Measurements from ENCODE around the gene GPBAR1. TPM values are rescaled to one million over a fixed set of nuclear protein-coding genes. Genes with fewer than 3 reads are reported as not detected.

The GPBAR1 gene
- total and polyA plus RNA-seq, 2 donors (not counting 1 experiment from before 2014, with no cell fraction given) = 0.66 to 0.81 TPM

DNA sequence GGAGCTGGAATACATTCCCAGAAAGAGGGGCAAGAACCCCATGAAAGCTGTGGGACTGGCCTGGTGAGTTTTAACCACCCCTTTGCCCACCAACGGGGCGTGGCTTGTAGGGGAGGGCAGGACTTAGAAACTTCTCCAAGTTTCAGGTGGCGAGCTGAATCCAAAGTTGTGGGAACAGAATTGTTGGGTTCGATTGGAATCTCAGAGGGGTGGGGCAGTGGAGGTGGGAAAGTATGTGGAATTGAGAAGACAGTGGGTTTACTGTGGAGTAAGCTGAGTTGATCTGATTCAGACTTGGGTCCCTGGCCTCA is 10.6 kb downstream of the GPBAR1 start:
- H3K4me2 ChIP-seq (replicated peaks; ENCODE audit: low read depth, low read length, poor library complexity, severe bottlenecking) = peak overlapping the region; percentile 91
- Mint-ChIP-seq H3K4me3 (peak overlapping the region; percentile 84), H3K27ac (peak overlapping the region; percentile 86), H3K9me3 (ENCODE audit: insufficient read depth) (no peaks in the 10 kb centered on the region), H3K27me3 (no peaks in the 10 kb centered on the region), H3K4me1 (peaks cover 60% of the 10 kb centered on the region)
- H3K36me3 ChIP-seq (replicated peaks in 1 of 2; ENCODE audit: control extremely low read depth in 1 of 2, control insufficient read depth in 1 of 2, extremely low read depth in 1 of 2, insufficient read depth in 2 of 2, low read length in 1 of 2) = peaks cover 3 to 47% of the 10 kb centered on the region in 2 experiments
- peak overlapping the region; percentile 87 for H3K9ac ChIP-seq (ENCODE audit: low read length)
- no peak overlapping the region for H2AFZ ChIP-seq (ENCODE audit: insufficient read depth, low read depth, low read length, poor library complexity, severe bottlenecking)
- 76% methylated on average over 4 of the region's 4 CpGs for WGBS (ENCODE audit: insufficient coverage)
- H3K79me2 ChIP-seq (ENCODE audit: control insufficient read depth, insufficient read depth, low read length) = peaks cover 39% of the 10 kb centered on the region
- intact Hi-C loops (cut with micrococcal nuclease) = loop anchor here (5.0 kb wide), 2 partner anchors 1226 to 1326 kb away; partner anchors contain the start of genes GMPPA and STK11IP
- TF ChIP-seq, protein P1, sequence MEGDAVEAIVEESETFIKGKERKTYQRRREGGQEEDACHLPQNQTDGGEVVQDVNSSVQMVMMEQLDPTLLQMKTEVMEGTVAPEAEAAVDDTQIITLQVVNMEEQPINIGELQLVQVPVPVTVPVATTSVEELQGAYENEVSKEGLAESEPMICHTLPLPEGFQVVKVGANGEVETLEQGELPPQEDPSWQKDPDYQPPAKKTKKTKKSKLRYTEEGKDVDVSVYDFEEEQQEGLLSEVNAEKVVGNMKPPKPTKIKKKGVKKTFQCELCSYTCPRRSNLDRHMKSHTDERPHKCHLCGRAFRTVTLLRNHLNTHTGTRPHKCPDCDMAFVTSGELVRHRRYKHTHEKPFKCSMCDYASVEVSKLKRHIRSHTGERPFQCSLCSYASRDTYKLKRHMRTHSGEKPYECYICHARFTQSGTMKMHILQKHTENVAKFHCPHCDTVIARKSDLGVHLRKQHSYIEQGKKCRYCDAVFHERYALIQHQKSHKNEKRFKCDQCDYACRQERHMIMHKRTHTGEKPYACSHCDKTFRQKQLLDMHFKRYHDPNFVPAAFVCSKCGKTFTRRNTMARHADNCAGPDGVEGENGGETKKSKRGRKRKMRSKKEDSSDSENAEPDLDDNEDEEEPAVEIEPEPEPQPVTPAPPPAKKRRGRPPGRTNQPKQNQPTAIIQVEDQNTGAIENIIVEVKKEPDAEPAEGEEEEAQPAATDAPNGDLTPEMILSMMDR (IDR thresholded peaks at IDR 0.05) = no peak
- TF ChIP-seq EZH2 (IDR thresholded peaks at IDR 0.05; ENCODE audit: borderline replicate concordance, insufficient read depth, low read depth, low read length, poor library complexity, severe bottlenecking) = no peak
- CTCF ChIA-PET = interaction anchor here (0.9 to 8.0 kb wide), 14 partner anchors 10 to 245 kb away, joined by 3 to 331 read pairs (median 12); partner anchors contain the start of genes ARPC2, CATIP, CTDSP1 and GPBAR1
- H4K20me1 ChIP-seq (ENCODE audit: control insufficient read depth, insufficient read depth, low read length, poor library complexity, severe bottlenecking) = peaks cover 22% of the 10 kb centered on the region
- peaks cover 36 to 53% of the 10 kb centered on the region in 2 donors for H3K4me1 ChIP-seq (ENCODE audit: control insufficient read depth in 2 of 2, insufficient read depth in 2 of 2, low read length in 2 of 2)
- DNase-seq = no peak
- H3K9me3 ChIP-seq (ENCODE audit: control extremely low read depth in 1 of 3, control insufficient read depth in 2 of 3, insufficient read depth in 1 of 3, low read length in 2 of 3) = no peaks in the 10 kb centered on the region
- peak overlapping the region in 1 of 2 donors; percentile 18 for H3K27ac ChIP-seq (ENCODE audit: low read length in 2 of 2)
- POLR2A ChIA-PET = interaction anchor here (0.6 to 3.7 kb wide), 8 partner anchors 15 to 125 kb away, joined by 3 to 32 read pairs (median 10); partner anchors contain the start of genes CATIP and TMBIM1
- peak overlapping the region in 2 of 5 experiments; percentile 81 to 92 for H3K4me3 ChIP-seq (ENCODE audit: control extremely low read depth in 1 of 5, extremely low read depth in 1 of 5, insufficient read depth in 1 of 5, low read depth in 2 of 5, low read length in 4 of 5)
- no peaks in the 10 kb centered on the region for H3K27me3 ChIP-seq (replicated peaks in 1 of 4; ENCODE audit: control extremely low read depth in 1 of 4, control insufficient read depth in 3 of 4, insufficient read depth in 4 of 4, low read length in 3 of 4)
- no peak for ATAC-seq (ENCODE audit: low read depth)

DNA sequence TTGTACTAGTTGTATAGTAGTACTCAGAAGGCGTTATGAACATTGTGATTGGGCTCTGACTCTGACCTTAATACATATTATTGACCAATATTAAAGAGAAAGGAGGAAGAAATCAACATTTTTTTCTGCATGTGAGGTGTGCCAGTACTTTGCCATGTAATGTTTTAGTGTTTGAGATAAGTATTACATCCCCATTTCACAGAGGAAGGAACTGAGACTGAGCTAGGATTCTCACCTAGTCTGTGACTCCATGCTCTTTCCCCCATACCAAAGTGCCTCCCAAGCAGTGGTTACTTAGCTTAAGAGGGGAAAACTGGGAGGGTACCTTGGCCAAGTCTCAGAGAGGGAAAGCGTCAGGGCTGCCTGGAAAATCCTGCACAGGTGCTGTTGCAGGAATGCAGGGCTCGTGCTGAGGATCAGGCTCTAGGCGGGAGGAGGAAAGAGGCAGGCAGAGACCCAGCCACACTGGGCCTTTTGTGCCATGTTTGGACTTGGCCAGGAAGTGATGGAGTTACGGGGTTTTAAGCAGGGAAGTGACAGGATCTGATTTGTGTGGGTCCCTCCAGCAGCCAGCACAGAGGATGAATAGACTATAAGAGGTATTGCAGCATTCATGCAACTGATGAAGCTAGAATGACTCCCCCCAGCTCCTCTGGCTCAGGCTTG is 11.2 kb downstream of the GPBAR1 start:
- Histone ChIP-seq H3K4me3 (ENCODE audit: control extremely low read depth in 1 of 5, extremely low read depth in 1 of 5, insufficient read depth in 1 of 5, low read depth in 2 of 5, low read length in 4 of 5) (no peak overlapping the region), H3K4me1 (ENCODE audit: control insufficient read depth in 2 of 2, insufficient read depth in 2 of 2, low read length in 2 of 2) (peaks cover 36 to 53% of the 10 kb centered on the region in 2 donors), H3K36me3 (replicated peaks in 1 of 2; ENCODE audit: control extremely low read depth in 1 of 2, control insufficient read depth in 1 of 2, extremely low read depth in 1 of 2, insufficient read depth in 2 of 2, low read length in 1 of 2) (peaks cover 3 to 47% of the 10 kb centered on the region in 2 experiments), H4K20me1 (ENCODE audit: control insufficient read depth, insufficient read depth, low read length, poor library complexity, severe bottlenecking) (peaks cover 16% of the 10 kb centered on the region), H3K27me3 (replicated peaks in 1 of 4; ENCODE audit: control extremely low read depth in 1 of 4, control insufficient read depth in 3 of 4, insufficient read depth in 4 of 4, low read length in 3 of 4) (no peaks in the 10 kb centered on the region), H3K9ac (ENCODE audit: low read length) (no peak overlapping the region), H3K79me2 (ENCODE audit: control insufficient read depth, insufficient read depth, low read length) (peaks cover 35% of the 10 kb centered on the region), H2AFZ (ENCODE audit: insufficient read depth, low read depth, low read length, poor library complexity, severe bottlenecking) (no peak overlapping the region), H3K27ac (ENCODE audit: low read length in 2 of 2) (peak overlapping the region; percentile 4 to 38), H3K4me2 (replicated peaks; ENCODE audit: low read depth, low read length, poor library complexity, severe bottlenecking) (peak overlapping the region; percentile 91), H3K9me3 (ENCODE audit: control extremely low read depth in 1 of 3, control insufficient read depth in 2 of 3, insufficient read depth in 1 of 3, low read length in 2 of 3) (no peaks in the 10 kb centered on the region)
- CTCF ChIA-PET = interaction anchor here (0.9 to 8.0 kb wide), 22 partner anchors 10 to 416 kb away, joined by 3 to 331 read pairs (median 6); partner anchors contain the start of genes ARPC2, CATIP, CTDSP1 and GPBAR1
- TF ChIP-seq, protein P1 (IDR thresholded peaks at IDR 0.05) = no peak
- TF ChIP-seq EZH2 (IDR thresholded peaks at IDR 0.05; ENCODE audit: borderline replicate concordance, insufficient read depth, low read depth, low read length, poor library complexity, severe bottlenecking) = no peak
- Mint-ChIP-seq H3K4me1 (peaks cover 60% of the 10 kb centered on the region), H3K27ac (peak overlapping the region; percentile 86), H3K4me3 (peak overlapping the region; percentile 84), H3K27me3 (no peaks in the 10 kb centered on the region), H3K9me3 (ENCODE audit: insufficient read depth) (no peaks in the 10 kb centered on the region)
- DNase-seq (no peak), ATAC-seq (ENCODE audit: low read depth) (no peak)
- intact Hi-C loops (cut with micrococcal nuclease) = loop anchor here (1.0 to 5.0 kb wide), 7 partner anchors 15 to 1325 kb away; partner anchors contain the start of genes CATIP, GMPPA and STK11IP
- POLR2A ChIA-PET = interaction anchor here (0.6 to 3.7 kb wide), 8 partner anchors 14 to 124 kb away, joined by 3 to 36 read pairs (median 13); partner anchors contain the start of genes CATIP and TMBIM1
- WGBS (ENCODE audit: insufficient coverage) = 86% methylated on average over 4 of the region's 5 CpGs
